ENCODE data around the gene ESYT3. TPM values are rescaled to one million over a fixed set of nuclear protein-coding genes. Genes with fewer than 3 reads are reported as not detected.
"Not testable (repeated sequence)": the region's sequence is repeated elsewhere in the genome, so short reads cannot be mapped to it uniquely, and the experiment has no call there.

ESYT3 gene
- total RNA-seq, 4 donors from 2014 or later = 1.4 to 30.8 (median 4.9) TPM

- no peak overlapping the region for H3K4me3 ChIP-seq
- DNase-seq = no peak
- intact Hi-C loops (cut with DNase I; ENCODE audit: low total_unique reads) = no loop called here
- no peak overlapping the region for H3K27ac ChIP-seq
- TF ChIP-seq CTCF (IDR thresholded peaks at IDR 0.05) (no peak), POLR2A (IDR thresholded peaks at IDR 0.05) (no peak)
- H3K27me3 ChIP-seq = no peaks in the 10 kb centered on the region
- no peaks in the 10 kb centered on the region for H3K9me3 ChIP-seq
- no peaks in the 10 kb centered on the region for H3K36me3 ChIP-seq
- H3K4me1 ChIP-seq = no peaks in the 10 kb centered on the region
Observed at GRCh38 chr3:138412821-138413551, 21.4 kb upstream of the ESYT3 start.

- DNase-seq; intact Hi-C loops (cut with DNase I; ENCODE audit: low total_unique reads); H3K4me1 ChIP-seq; H3K36me3 ChIP-seq; H3K9me3 ChIP-seq; H3K4me3 ChIP-seq; H3K27ac ChIP-seq; H3K27me3 ChIP-seq: not testable (repeated sequence)
Observed at GRCh38 chr3:138416236-138416635, 18.2 kb upstream of the ESYT3 start.

- H3K9me3 ChIP-seq = no peaks in the 10 kb centered on the region
- H3K27me3 ChIP-seq = no peaks in the 10 kb centered on the region
- TF ChIP-seq POLR2A (IDR thresholded peaks at IDR 0.05) = no peak
- TF ChIP-seq CTCF (IDR thresholded peaks at IDR 0.05) = peak; percentile 75 to 91 (median 87)
- H3K27ac ChIP-seq = no peak overlapping the region
- no peaks in the 10 kb centered on the region for H3K4me1 ChIP-seq
- H3K36me3 ChIP-seq = no peaks in the 10 kb centered on the region
- intact Hi-C loops (cut with DNase I; ENCODE audit: low total_unique reads) = no loop called here
- no peak overlapping the region for H3K4me3 ChIP-seq
- DNase-seq = peak; percentile 79 to 81
Observed at GRCh38 chr3:138417559-138417982, 16.8 kb upstream of the ESYT3 start.

- no peak overlapping the region for H3K4me3 ChIP-seq
- no peak for DNase-seq
- H3K36me3 ChIP-seq = no peaks in the 10 kb centered on the region
- TF ChIP-seq POLR2A (IDR thresholded peaks at IDR 0.05) = no peak
- TF ChIP-seq CTCF (IDR thresholded peaks at IDR 0.05) = no peak
- intact Hi-C loops (cut with DNase I; ENCODE audit: low total_unique reads) = no loop called here
- no peaks in the 10 kb centered on the region for H3K27me3 ChIP-seq
- no peaks in the 10 kb centered on the region for H3K4me1 ChIP-seq
- no peaks in the 10 kb centered on the region for H3K9me3 ChIP-seq
- no peak overlapping the region for H3K27ac ChIP-seq
Observed at GRCh38 chr3:138418601-138419206, 15.7 kb upstream of the ESYT3 start.

GRCh38 chr3:138423316-138423715, 11.1 kb upstream of the ESYT3 start:
- H3K27me3 ChIP-seq = no peaks in the 10 kb centered on the region
- no peak overlapping the region for H3K27ac ChIP-seq
- TF ChIP-seq CTCF (IDR thresholded peaks at IDR 0.05) = no peak
- no peak for TF ChIP-seq POLR2A (IDR thresholded peaks at IDR 0.05)
- H3K4me3 ChIP-seq = no peak overlapping the region
- H3K4me1 ChIP-seq = no peaks in the 10 kb centered on the region
- intact Hi-C loops (cut with DNase I; ENCODE audit: low total_unique reads) = no loop called here
- no peak for DNase-seq
- H3K36me3 ChIP-seq = no peaks in the 10 kb centered on the region
- H3K9me3 ChIP-seq = no peaks in the 10 kb centered on the region

Measured in uterus (tissue), 4 donors.